Pancreas (tissue), 10 donors: Measurements from ENCODE around the gene AKAP12. TPM values are rescaled to one million over a fixed set of nuclear protein-coding genes. Genes with fewer than 3 reads are reported as not detected.

Experiments used
- ATAC-seq, 4 donors: fragments of 200-7000 bp; cut with Tn5 transposase; one replicate each; pipeline versions ENCODE4 v1.8.0 to v1.9.1; 2020; ENCODE audit warnings: mild to moderate bottlenecking in 4 of 4, moderate library complexity in 4 of 4
- DNase-seq, 6 donors: peaks; one replicate each; pipeline ENCODE4 v3.0.0-alpha.2; 2020
- FAIRE-seq: peaks from 2 replicates; lab custom pipeline; 2012; peaks lifted over from hg19 to GRCh38; lab: Jason Lieb, UNC
- H3K27ac ChIP-seq, 4 donors: fragments of 200-600 bp; sonication (generic); 1 replicate in 3 of 4; 2 replicates in 1 of 4; pipeline versions ENCODE4 v1.5.0 to v1.8.0; 2020
- H3K27me3 ChIP-seq, 4 donors: fragments of 200-600 bp; one replicate each; pipeline ENCODE4 v1.8.0; 2021
- H3K36me3 ChIP-seq, 3 donors: fragments of 200-600 bp; sonication (generic) in 1 of 3; one replicate each; pipeline versions ENCODE4 v1.5.0 to v1.8.0; 2020 to 2021
- H3K4me1 ChIP-seq, 3 donors: fragments of 200-600 bp; one replicate each; pipeline ENCODE4 v1.8.0; 2021
- H3K4me3 ChIP-seq, 4 donors: fragments of 200-600 bp; sonication (generic) in 2 of 4; one replicate each; pipeline versions ENCODE4 v1.5.0 to v1.8.0; 2020 to 2021
- H3K9me3 ChIP-seq, 4 donors: fragments of 200-600 bp; one replicate each; pipeline ENCODE4 v1.8.0; 2021
- CTCF ChIP-seq, 4 donors: fragments of 200-600 bp; sonication (generic) in 3 of 4; IDR thresholded peaks; one replicate each; pipeline versions ENCODE4 v1.5.0 to v1.8.0; 2021; ENCODE audit warnings: antibody characterized with exemption in 4 of 4
- WGBS, 2 donors: extraction: QIAGEN DNeasy Blood & Tissue Kit; methylation state at CpG; one replicate each; pipeline ENCODE4 v1.1.7; 2013; 5-methylcytosine and 5-hydroxymethylcytosine counted together
- intact Hi-C, 3 donors: fragments of 100-400 bp; cut with DNase I; formaldehyde crosslinking; loops; one replicate each; pipeline versions ENCODE4 v1.11.1 to v1.14.2; 2022
- polyA plus RNA-seq, 2 donors: library from polyadenylated mRNA; stranded (reverse); fragments of 200-250 nt; gene quantifications; one replicate each; pipeline ENCODE4 v1.2.3, GENCODE V29; 2013
- total RNA-seq, 6 donors: library from RNA; stranded (reverse); fragmentation: NEBNext Ultra II Directional in 4 of 6; extraction: Animal tissue kit (Norgen Biotek cat#: 25700) in 4 of 6; gene quantifications; one replicate each; pipeline versions ENCODE4 v1.2.1 to v1.2.4, GENCODE V29; 2021 to 2023
- donor health status: healthy with polysubstance abuse.
- donor health status: DM: no; HTN: no; CAD: no; lungs with moderate emphysema.
- donor health status: DM: no; HTN: no; CAD: no.
- donor health status: control.
- donor health status: control.
- donor health status: Bipolar disorder and iron deficiency.
- donor health status: DM: yes; HTN: yes; CAD: no.
- donor health status: DM: no; HTN: no; CAD: no.
- donor health status: DM: no; HTN: no; CAD: no.
- donor health status: DM: yes; HTN: yes; CAD: no.

Gene AKAP12
- total and polyA plus RNA-seq, 8 donors: 2.4 to 13.2 (median 3.8) TPM

- ATAC-seq: peak in 3 of 4 donors; percentile 13 to 22 (median 19)
- no peaks in the 10 kb centered on the region for H3K27me3 ChIP-seq
- H3K4me1 ChIP-seq: peaks cover 16 to 27% (median 24%) of the 10 kb centered on the region in 3 donors
- intact Hi-C loops: no loop called here
- peak overlapping the region; percentile 98 to 99 (median 98) for H3K27ac ChIP-seq
- H3K4me3 ChIP-seq: peak overlapping the region; percentile 80 to 99 (median 93)
- H3K9me3 ChIP-seq: no peaks in the 10 kb centered on the region
- no peak for FAIRE-seq
- WGBS, 2 donors: 0% methylated on average over 36 to 54 of the region's 54 CpGs
- H3K36me3 ChIP-seq: no peaks in the 10 kb centered on the region
- no peak for TF ChIP-seq CTCF (IDR thresholded peaks at IDR 0.05)
- peak in 3 of 6 donors; percentile 37 to 64 (median 58) for DNase-seq
Observed at GRCh38 chr6:151389618-151390275, 150.0 kb downstream of the AKAP12 start.

- Histone ChIP-seq H3K27me3 (no peaks in the 10 kb centered on the region), H3K4me1 (peaks cover 16 to 24% (median 24%) of the 10 kb centered on the region in 3 donors), H3K4me3 (peak overlapping the region; percentile 80 to 99 (median 93)), H3K9me3 (no peaks in the 10 kb centered on the region), H3K36me3 (no peaks in the 10 kb centered on the region), H3K27ac (peak overlapping the region; percentile 98 to 99 (median 98))
- intact Hi-C loops: no loop called here
- 0 to 1% methylated on average over 25 to 79 of the region's 79 CpGs for WGBS, 2 donors
- ATAC-seq (peak; percentile 82 to 90 (median 84)), FAIRE-seq (no peak), DNase-seq (peak; percentile 95 to 98 (median 98))
- TF ChIP-seq CTCF (IDR thresholded peaks at IDR 0.05): no peak
Observed at GRCh38 chr6:151390276-151390850, 150.6 kb downstream of the AKAP12 start.

- intact Hi-C loops: no loop called here
- Histone ChIP-seq H3K36me3 (no peaks in the 10 kb centered on the region), H3K4me3 (peak overlapping the region; percentile 80 to 99 (median 93)), H3K27ac (peak overlapping the region; percentile 98 to 99 (median 98)), H3K27me3 (no peaks in the 10 kb centered on the region), H3K9me3 (no peaks in the 10 kb centered on the region), H3K4me1 (peaks cover 17 to 29% (median 29%) of the 10 kb centered on the region in 3 donors)
- 1% methylated on average over 28 to 77 of the region's 78 CpGs for WGBS, 2 donors
- TF ChIP-seq CTCF (IDR thresholded peaks at IDR 0.05): no peak
- DNase-seq: peak in 5 of 6 donors; percentile 78 to 88 (median 81)
- peak; percentile 31 to 56 (median 52) for ATAC-seq
- no peak for FAIRE-seq
Observed at GRCh38 chr6:151390851-151391470, 151.2 kb downstream of the AKAP12 start.

- peak within 1 kb of the TSS; percentile 80 to 99 (median 93) for H3K4me3 ChIP-seq
- no peaks in the 10 kb centered on the region for H3K27me3 ChIP-seq
- peak within 1 kb of the TSS; percentile 98 to 99 (median 98) for H3K27ac ChIP-seq
- no peak for TF ChIP-seq CTCF (IDR thresholded peaks at IDR 0.05)
- H3K4me1 ChIP-seq: peaks cover 21 to 36% (median 35%) of the 10 kb centered on the region in 3 donors
- WGBS, 2 donors: 0 to 1% methylated on average over 22 to 52 of the region's 57 CpGs
- no peaks in the 10 kb centered on the region for H3K9me3 ChIP-seq
- DNase-seq (peak; percentile 68 to 90 (median 76)), FAIRE-seq (no peak), ATAC-seq (peak; percentile 10 to 16 (median 10))
- H3K36me3 ChIP-seq: no peaks in the 10 kb centered on the region
- intact Hi-C loops: no loop called here
Observed at GRCh38 chr6:151391471-151392413, 152.0 kb downstream of the AKAP12 start, which contains the start of gene ZBTB2. TSS of gene ZBTB2 (minus strand) at chr6:151391559. CDS start at chr6:151373637, 17,922 bp downstream.
